Erythroblast (primary cell): ENCODE results near the gene PPFIBP2.

ENCODE experiments used
- GATA1 ChIP-seq: IDR thresholded peaks from 2 replicates; pipeline ENCODE4 v1.6.1; 2011; ENCODE audit warnings: low read depth, mild to moderate bottlenecking, control low read depth, low read length, moderate library complexity
- POLR2A ChIP-seq: IDR thresholded peaks from 2 replicates; pipeline ENCODE4 v1.6.1; 2011; ENCODE audit warnings: mild to moderate bottlenecking, low read length

DNA sequence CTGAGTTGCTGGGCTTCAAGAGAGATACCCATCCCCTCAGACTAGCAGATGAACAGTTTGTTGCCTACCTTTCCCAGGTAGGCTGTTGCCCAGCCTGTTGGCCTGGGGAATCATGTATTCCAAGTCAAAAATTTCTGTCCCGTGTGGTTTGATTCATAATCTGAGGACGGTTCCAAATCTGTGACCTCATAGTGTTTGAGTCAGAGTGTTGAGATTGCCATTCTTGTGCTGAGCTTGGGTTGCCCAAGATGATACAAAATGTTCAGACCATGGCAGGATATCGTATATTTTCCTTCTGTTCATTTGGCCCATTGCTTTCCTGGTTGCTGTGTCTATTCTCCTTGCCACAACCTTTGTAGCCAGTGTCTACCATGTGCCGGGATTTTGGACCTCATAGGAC lies 95.2 kb downstream of the PPFIBP2 start:
- no peak for TF ChIP-seq POLR2A
- TF ChIP-seq GATA1: no peak
